ENCODE data around the gene NDUFS2.

DNA sequence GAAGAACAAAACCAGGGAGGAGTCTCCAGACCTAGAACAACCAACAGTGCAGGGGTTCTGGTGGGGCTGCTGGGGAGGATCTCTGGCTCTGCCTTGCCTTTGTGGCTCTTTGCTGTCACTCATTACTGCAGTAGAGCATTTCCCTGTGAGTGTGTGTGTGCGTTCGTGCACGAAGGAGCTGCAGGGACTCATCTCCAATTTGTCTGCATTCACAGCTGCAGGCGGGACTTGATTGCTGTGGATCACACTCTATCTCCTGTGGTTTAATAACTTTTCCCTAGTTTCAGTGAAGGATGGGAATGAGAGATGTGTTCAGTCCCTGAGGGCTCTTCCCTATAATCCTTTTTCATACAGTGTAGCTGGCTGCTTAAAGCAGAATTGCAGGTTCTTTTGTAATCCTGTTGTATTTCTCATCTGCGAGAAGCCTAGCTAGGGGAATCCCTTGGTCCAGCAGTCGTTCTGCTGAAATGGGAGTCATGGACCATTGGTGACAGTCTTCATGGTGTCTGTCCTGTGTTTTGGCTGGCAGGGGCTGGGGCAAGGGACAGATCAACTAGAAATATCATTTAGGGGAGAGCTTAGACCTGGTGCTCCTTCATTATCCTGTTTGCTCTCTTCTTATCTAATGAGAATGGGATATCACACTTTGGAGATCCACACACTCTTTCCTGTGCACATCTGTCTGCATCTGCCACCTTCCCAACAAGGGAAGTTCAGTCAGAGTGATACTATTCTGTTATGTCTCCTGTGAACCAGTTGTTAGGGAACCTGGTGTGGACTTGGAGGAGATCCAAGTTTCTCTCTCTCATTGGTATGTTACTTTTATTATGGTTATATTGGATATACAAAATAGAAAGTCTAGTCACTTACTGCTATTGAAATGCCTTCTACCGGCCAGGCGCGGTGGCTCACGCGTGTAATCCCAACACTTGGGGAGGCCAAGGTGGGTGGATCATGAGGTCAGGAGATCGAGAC, 59.4 kb downstream of the NDUFS2 start:
- TF ChIP-seq, protein P1, sequence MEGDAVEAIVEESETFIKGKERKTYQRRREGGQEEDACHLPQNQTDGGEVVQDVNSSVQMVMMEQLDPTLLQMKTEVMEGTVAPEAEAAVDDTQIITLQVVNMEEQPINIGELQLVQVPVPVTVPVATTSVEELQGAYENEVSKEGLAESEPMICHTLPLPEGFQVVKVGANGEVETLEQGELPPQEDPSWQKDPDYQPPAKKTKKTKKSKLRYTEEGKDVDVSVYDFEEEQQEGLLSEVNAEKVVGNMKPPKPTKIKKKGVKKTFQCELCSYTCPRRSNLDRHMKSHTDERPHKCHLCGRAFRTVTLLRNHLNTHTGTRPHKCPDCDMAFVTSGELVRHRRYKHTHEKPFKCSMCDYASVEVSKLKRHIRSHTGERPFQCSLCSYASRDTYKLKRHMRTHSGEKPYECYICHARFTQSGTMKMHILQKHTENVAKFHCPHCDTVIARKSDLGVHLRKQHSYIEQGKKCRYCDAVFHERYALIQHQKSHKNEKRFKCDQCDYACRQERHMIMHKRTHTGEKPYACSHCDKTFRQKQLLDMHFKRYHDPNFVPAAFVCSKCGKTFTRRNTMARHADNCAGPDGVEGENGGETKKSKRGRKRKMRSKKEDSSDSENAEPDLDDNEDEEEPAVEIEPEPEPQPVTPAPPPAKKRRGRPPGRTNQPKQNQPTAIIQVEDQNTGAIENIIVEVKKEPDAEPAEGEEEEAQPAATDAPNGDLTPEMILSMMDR (conservative IDR thresholded peaks at IDR 0.05; ENCODE audit: low read length) = no peak
- TF ChIP-seq EZH2phosphoT487 (IDR thresholded peaks at IDR 0.05; ENCODE audit: borderline replicate concordance) = no peak
